Measurements from ENCODE around the gene HPS3.

DNA sequence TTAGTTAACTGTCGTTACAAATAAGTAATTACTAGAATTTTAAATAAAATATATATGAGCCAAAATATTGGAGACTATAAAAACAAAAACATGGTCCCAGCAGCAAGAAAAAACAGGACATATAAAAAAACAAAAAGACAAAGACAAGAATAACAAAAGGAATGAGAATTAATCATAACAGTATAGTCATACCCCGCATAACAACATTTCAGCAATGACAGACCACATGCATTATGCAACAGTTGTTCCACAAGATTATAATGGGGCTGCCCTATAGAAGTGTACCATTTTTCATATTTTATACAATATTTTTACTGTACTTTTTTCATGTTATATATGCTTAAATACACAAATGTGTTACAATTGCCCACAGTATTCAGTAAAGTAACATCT lies 48.7 kb upstream of the HPS3 start:
- TF ChIP-seq, protein P1, sequence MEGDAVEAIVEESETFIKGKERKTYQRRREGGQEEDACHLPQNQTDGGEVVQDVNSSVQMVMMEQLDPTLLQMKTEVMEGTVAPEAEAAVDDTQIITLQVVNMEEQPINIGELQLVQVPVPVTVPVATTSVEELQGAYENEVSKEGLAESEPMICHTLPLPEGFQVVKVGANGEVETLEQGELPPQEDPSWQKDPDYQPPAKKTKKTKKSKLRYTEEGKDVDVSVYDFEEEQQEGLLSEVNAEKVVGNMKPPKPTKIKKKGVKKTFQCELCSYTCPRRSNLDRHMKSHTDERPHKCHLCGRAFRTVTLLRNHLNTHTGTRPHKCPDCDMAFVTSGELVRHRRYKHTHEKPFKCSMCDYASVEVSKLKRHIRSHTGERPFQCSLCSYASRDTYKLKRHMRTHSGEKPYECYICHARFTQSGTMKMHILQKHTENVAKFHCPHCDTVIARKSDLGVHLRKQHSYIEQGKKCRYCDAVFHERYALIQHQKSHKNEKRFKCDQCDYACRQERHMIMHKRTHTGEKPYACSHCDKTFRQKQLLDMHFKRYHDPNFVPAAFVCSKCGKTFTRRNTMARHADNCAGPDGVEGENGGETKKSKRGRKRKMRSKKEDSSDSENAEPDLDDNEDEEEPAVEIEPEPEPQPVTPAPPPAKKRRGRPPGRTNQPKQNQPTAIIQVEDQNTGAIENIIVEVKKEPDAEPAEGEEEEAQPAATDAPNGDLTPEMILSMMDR (IDR thresholded peaks at IDR 0.05): no peak
- TF ChIP-seq EZH2 (IDR thresholded peaks at IDR 0.05): no peak
